ENCODE data around the gene CTR9. TPM values are rescaled to one million over a fixed set of nuclear protein-coding genes. Genes with fewer than 3 reads are reported as not detected.

The CTR9 gene
- total RNA-seq, 1 donor from 2014 or later, result 41.5 TPM

DNA sequence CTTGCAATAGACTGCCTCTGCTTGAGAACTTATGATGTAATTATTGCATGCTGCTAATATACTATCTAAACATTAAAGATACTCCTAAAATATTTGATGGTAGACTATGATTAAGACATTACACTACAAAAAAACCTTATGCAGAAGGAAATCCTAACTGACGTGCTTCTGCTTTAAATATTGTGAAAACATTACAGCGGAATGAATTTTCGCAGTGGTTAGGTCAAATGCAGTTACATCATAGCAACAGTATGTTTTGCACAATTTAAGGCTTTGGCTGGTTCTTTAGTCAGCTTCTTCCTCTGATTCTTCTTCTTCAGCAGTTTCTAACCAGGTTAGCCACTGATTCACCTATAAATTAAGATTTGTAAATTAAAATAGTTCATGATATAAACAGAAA lies 46.5 kb downstream of the CTR9 start:
- DNase-seq (ENCODE audit: low spot score), result no peak
- Mint-ChIP-seq H3K36me3 (ENCODE audit: low read depth) (peaks cover 73% of the 10 kb centered on the region), H3K9me3 (no peaks in the 10 kb centered on the region), H3K27ac (no peak overlapping the region), H3K4me1 (ENCODE audit: low read depth) (peaks cover 46% of the 10 kb centered on the region), H3K4me3 (ENCODE audit: low read depth) (no peak overlapping the region), H3K27me3 (ENCODE audit: low read depth) (peaks cover 5% of the 10 kb centered on the region)
- intact Hi-C loops (cut with micrococcal nuclease), result no loop called here

DNA sequence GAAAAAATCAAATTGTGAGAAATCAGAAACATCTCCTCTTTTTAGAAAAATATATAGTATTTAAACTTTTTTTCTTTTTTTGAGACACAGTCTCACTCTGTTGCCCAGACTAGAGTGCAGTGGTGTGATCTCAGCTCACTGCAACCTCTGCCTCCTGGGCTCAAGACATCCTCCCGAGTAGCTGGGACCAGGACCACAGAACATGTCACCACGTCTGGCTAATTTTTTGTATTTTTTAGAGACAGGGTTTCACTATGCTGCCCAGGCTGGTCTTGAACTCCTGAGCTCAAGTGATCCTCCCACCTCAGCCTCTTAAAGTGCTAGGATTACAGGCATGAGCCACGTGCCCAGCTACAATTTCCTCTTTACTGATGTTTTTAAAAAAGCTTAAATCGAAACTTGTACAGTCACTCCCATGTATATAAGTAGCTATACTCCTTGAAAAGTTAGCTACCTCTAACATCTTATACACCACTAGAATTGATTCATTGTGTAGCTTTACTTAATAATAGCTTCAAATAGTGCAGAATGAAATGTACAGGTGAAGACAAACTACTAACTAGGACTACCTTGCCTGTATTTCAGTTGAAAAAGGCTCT lies 47.4 kb downstream of the CTR9 start:
- DNase-seq (ENCODE audit: low spot score), result no peak

DNA sequence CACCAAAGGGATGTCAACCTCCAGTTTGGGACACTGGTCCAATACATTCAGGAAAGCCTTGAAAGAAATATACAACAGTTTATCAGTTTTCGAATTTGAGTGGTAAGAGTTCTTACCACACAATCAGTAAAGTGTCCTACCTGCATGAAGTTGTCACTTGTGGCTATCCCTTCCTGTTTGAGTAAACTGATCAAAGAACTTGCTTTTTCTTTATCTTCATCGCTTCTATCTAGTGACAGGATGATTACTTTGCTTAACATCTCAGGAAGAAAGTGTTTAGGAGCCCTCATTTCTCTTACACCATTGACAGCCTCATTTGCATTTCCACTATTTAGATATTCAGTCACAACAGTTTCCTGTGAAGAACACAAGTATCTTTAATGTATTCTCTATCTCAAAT lies 49.2 kb downstream of the CTR9 start:
- DNase-seq (ENCODE audit: low spot score), result no peak
- H3K27me3 Mint-ChIP-seq (ENCODE audit: low read depth), result no peaks in the 10 kb centered on the region
- peaks cover 53% of the 10 kb centered on the region for H3K4me1 Mint-ChIP-seq (ENCODE audit: low read depth)
- peak overlapping the region; percentile 33 for H3K27ac Mint-ChIP-seq
- intact Hi-C loops (cut with micrococcal nuclease), result no loop called here
- H3K36me3 Mint-ChIP-seq (ENCODE audit: low read depth), result peaks cover 92% of the 10 kb centered on the region
- no peak overlapping the region for H3K4me3 Mint-ChIP-seq (ENCODE audit: low read depth)
- H3K9me3 Mint-ChIP-seq, result no peaks in the 10 kb centered on the region

More for the DNA sequence above, 47.4 kb downstream of the CTR9 start:
- peaks cover 41% of the 10 kb centered on the region for H3K4me1 Mint-ChIP-seq (ENCODE audit: low read depth)
- H3K9me3 Mint-ChIP-seq, result no peaks in the 10 kb centered on the region
- no peaks in the 10 kb centered on the region for H3K27me3 Mint-ChIP-seq (ENCODE audit: low read depth)
- no peak overlapping the region for H3K4me3 Mint-ChIP-seq (ENCODE audit: low read depth)
- intact Hi-C loops (cut with micrococcal nuclease), result no loop called here
- H3K27ac Mint-ChIP-seq, result no peak overlapping the region
- H3K36me3 Mint-ChIP-seq (ENCODE audit: low read depth), result peaks cover 80% of the 10 kb centered on the region

GRCh38 chr11:10803676-10804075 lies 52.6 kb downstream of the CTR9 start:
- no peak for DNase-seq (ENCODE audit: low spot score)
- intact Hi-C loops (cut with micrococcal nuclease), result no loop called here
- H3K27me3 Mint-ChIP-seq (ENCODE audit: low read depth), result no peaks in the 10 kb centered on the region
- no peaks in the 10 kb centered on the region for H3K9me3 Mint-ChIP-seq
- H3K4me3 Mint-ChIP-seq (ENCODE audit: low read depth), result no peak overlapping the region
- H3K27ac Mint-ChIP-seq, result peak overlapping the region; percentile 11
- peaks cover 96% of the 10 kb centered on the region for H3K36me3 Mint-ChIP-seq (ENCODE audit: low read depth)
- H3K4me1 Mint-ChIP-seq (ENCODE audit: low read depth), result peaks cover 64% of the 10 kb centered on the region

DNA sequence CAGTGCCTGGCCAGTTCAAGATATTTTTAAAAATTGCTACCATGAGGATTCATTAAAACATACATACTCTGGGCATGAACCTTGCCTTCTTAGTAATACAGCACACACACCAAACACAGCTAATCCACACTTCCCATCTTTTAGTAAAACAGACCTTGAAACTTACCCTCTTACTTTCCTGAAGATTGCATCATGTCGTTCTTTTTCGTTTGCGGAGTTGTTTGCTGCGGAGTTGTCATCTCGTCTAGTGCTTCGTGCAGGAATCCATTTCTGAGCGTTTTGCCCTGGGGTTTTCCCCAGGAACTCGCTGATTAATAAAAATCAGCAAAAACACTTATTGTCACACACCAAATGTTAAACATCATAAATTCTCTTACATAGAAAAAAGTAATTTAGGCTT lies 54.7 kb downstream of the CTR9 start:
- H3K27me3 Mint-ChIP-seq (ENCODE audit: low read depth), result no peaks in the 10 kb centered on the region
- H3K9me3 Mint-ChIP-seq, result no peaks in the 10 kb centered on the region
- peaks cover 54% of the 10 kb centered on the region for H3K4me1 Mint-ChIP-seq (ENCODE audit: low read depth)
- H3K27ac Mint-ChIP-seq, result peak overlapping the region; percentile 39
- peak overlapping the region; percentile 27 for H3K4me3 Mint-ChIP-seq (ENCODE audit: low read depth)
- DNase-seq (ENCODE audit: low spot score), result no peak
- intact Hi-C loops (cut with micrococcal nuclease), result loop anchor here (5.0 kb wide), 2 partner anchors 127 to 348 kb away; partner anchors contain the start of gene AMPD3
- peaks cover 79% of the 10 kb centered on the region for H3K36me3 Mint-ChIP-seq (ENCODE audit: low read depth)

- H3K27ac Mint-ChIP-seq, result peak overlapping the region; percentile 98
- no peak for DNase-seq (ENCODE audit: low spot score)
- peaks cover 49% of the 10 kb centered on the region for H3K4me1 Mint-ChIP-seq (ENCODE audit: low read depth)
- peaks cover 75% of the 10 kb centered on the region for H3K36me3 Mint-ChIP-seq (ENCODE audit: low read depth)
- no peaks in the 10 kb centered on the region for H3K27me3 Mint-ChIP-seq (ENCODE audit: low read depth)
- no peaks in the 10 kb centered on the region for H3K9me3 Mint-ChIP-seq
- intact Hi-C loops (cut with micrococcal nuclease), result loop anchor here (5.0 kb wide), 2 partner anchors 126 to 349 kb away; partner anchors contain the start of gene AMPD3
- H3K4me3 Mint-ChIP-seq (ENCODE audit: low read depth), result peak overlapping the region; percentile 94
Measured at GRCh38 chr11:10806206-10806605, 55.2 kb downstream of the CTR9 start.

DNA sequence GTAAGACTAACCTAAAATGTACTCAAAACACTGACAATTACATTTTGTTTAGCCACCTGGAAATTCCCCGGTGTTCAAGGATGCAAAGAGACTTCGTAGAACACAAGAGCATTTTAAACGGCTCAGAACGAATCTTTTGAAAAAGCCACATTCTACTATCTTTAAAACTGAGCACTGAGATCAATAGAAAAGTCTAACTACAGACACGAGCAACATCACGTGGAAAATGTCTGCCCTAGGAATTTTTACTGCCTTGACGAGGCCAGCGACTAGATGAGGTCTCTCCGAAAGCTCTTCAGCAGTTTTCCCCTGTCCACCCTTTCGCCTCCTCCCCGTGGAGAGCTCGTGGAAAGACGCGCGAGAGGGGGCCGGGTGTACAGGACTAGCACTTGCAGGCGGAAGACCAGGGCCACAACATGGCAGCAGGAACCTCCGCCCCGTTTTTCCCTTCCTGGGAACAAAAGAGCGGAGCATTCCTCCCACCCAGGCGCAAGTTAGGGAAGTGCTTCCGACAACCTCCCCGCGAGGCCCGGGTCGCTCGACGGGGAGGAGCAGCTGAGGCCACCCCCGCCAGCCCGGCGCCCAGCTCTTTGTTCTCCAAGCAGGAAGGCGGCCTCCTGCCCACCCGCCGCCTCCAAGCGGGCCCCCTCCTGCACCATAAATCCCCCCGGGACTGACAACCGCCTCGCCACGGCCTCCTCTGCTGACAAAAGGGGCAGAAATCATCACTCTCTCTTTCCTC lies 56.6 kb downstream of the CTR9 start:
- intact Hi-C loops (cut with micrococcal nuclease), result loop anchor here (1.0 to 5.0 kb wide), 3 partner anchors 93 to 350 kb away; partner anchors contain the start of gene AMPD3
- DNase-seq (ENCODE audit: low spot score), result peak; percentile 46
- H3K27ac Mint-ChIP-seq, result peak overlapping the region; percentile 98
- H3K36me3 Mint-ChIP-seq (ENCODE audit: low read depth), result peaks cover 60% of the 10 kb centered on the region
- no peaks in the 10 kb centered on the region for H3K27me3 Mint-ChIP-seq (ENCODE audit: low read depth)
- H3K9me3 Mint-ChIP-seq, result no peaks in the 10 kb centered on the region
- H3K4me3 Mint-ChIP-seq (ENCODE audit: low read depth), result peak overlapping the region; percentile 94
- H3K4me1 Mint-ChIP-seq (ENCODE audit: low read depth), result peaks cover 38% of the 10 kb centered on the region

- H3K9me3 Mint-ChIP-seq, result no peaks in the 10 kb centered on the region
- intact Hi-C loops (cut with micrococcal nuclease), result loop anchor here (1.0 to 5.0 kb wide), 3 partner anchors 92 to 351 kb away; partner anchors contain the start of gene AMPD3
- H3K27me3 Mint-ChIP-seq (ENCODE audit: low read depth), result peaks cover 2% of the 10 kb centered on the region
- H3K4me1 Mint-ChIP-seq (ENCODE audit: low read depth), result peaks cover 38% of the 10 kb centered on the region
- H3K36me3 Mint-ChIP-seq (ENCODE audit: low read depth), result peaks cover 56% of the 10 kb centered on the region
- H3K27ac Mint-ChIP-seq, result peak overlapping the region; percentile 98
- H3K4me3 Mint-ChIP-seq (ENCODE audit: low read depth), result peak overlapping the region; percentile 94
- DNase-seq (ENCODE audit: low spot score), result no peak
Measured at GRCh38 chr11:10808235-10808552, 57.1 kb downstream of the CTR9 start.

DNA sequence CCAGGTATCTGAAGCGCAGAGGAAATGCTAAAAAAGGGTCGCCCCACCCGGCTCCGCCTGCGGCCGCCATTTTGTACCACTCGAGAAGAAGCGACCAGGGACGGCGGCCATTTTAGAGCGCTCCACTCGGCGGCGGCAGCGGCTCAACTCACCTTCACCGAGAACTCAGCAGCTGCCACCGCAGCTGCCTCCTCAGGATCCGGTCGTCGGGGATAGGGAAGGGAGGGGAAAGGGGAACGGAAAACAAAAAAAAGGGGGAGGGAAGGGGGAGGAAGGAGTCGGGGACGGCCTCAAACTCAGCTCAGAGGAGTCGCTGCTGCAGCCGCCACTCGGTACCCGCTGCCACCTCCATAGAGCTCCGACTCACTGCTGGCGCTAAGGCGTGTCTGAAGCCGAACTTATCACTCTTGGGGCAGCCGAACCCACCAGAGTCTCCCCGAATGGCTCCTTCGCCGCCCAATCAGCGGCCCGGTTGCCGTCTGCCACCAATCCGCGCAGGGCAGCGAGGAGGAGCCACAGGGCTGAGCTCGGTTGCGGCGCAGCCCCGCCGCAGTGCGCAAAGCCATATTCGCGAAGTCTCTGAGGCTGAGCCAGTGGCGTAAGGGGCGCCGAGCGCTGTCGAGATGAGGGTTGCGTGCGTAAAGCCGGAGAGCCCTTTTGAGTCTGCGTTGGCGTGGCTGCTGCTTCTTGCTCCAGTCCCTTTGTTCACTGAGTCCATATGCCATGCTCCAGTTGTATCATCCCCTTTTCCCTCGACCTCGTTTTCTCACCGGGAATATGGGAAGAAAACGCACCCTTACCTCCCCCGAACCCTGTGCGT lies 57.7 kb downstream of the CTR9 start, which contains the start of gene EIF4G2:
Gene EIF4G2 (minus strand): TSS at position 374 of the 820 bp plus-strand sequence.
- Mint-ChIP-seq H3K27me3 (ENCODE audit: low read depth) (peaks cover 2% of the 10 kb centered on the region), H3K4me3 (ENCODE audit: low read depth) (peak within 1 kb of the TSS; percentile 94), H3K4me1 (ENCODE audit: low read depth) (peaks cover 33% of the 10 kb centered on the region), H3K9me3 (no peaks in the 10 kb centered on the region), H3K36me3 (ENCODE audit: low read depth) (peaks cover 51% of the 10 kb centered on the region), H3K27ac (peak within 1 kb of the TSS; percentile 98)
- intact Hi-C loops (cut with micrococcal nuclease), result loop anchor here (1.0 to 5.0 kb wide), 6 partner anchors 49 to 1034 kb away; partner anchors contain the start of genes AMPD3 and CTR9
- DNase-seq (ENCODE audit: low spot score), result peak; percentile 98

DNA sequence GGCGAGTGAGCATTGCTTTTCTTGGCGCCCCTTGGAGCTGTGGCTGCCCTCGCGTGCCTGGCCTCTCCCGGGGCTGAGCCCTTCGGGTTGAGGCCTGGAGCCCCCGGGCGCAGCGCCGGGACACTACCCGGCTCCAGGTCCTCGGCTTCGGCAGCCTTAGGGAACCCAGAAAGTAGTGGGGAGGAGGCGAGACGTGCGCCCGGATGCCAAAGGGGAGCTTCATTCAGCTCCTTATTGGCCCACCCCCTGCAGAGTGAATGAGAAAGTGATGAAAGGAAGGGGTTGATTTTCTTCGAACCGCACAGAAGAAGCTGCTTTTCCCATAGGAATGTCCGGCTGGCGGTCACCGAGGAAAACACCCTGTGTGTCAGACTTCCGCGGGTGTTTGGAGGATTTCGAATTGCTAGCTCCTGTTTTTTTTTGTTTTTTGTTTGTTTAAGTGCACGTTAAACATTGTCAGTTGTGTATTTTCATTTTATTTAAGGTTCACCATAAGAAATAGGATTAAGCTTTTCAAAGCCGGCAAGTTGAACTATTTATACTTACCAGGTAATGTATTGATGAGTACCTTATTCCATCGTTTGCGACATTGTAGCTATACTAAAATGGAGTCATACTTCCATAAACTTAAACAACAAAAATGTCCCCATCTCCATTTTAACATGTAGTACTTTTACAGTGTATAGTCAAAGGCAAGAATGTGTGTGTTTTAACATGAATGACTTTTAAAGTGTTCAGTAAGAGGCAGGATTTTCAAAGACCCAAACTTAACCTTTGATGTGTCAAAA lies 58.5 kb downstream of the CTR9 start:
- Mint-ChIP-seq H3K36me3 (ENCODE audit: low read depth) (peaks cover 43% of the 10 kb centered on the region), H3K27ac (peak overlapping the region; percentile 98), H3K27me3 (ENCODE audit: low read depth) (peaks cover 2% of the 10 kb centered on the region), H3K4me3 (ENCODE audit: low read depth) (peak overlapping the region; percentile 94), H3K9me3 (no peaks in the 10 kb centered on the region), H3K4me1 (ENCODE audit: low read depth) (peaks cover 35% of the 10 kb centered on the region)
- intact Hi-C loops (cut with micrococcal nuclease), result loop anchor here (1.0 to 5.0 kb wide), 5 partner anchors 48 to 1033 kb away; partner anchors contain the start of genes AMPD3 and CTR9
- DNase-seq (ENCODE audit: low spot score), result no peak

- Mint-ChIP-seq H3K9me3 (no peaks in the 10 kb centered on the region), H3K4me1 (ENCODE audit: low read depth) (peaks cover 16% of the 10 kb centered on the region), H3K4me3 (ENCODE audit: low read depth) (no peak overlapping the region), H3K27me3 (ENCODE audit: low read depth) (peaks cover 8% of the 10 kb centered on the region), H3K27ac (no peak overlapping the region), H3K36me3 (ENCODE audit: low read depth) (no peaks in the 10 kb centered on the region)
- intact Hi-C loops (cut with micrococcal nuclease), result no loop called here
- no peak for DNase-seq (ENCODE audit: low spot score)
Measured at GRCh38 chr11:10813945-10814344, 62.9 kb downstream of the CTR9 start.

- Mint-ChIP-seq H3K27ac (no peak overlapping the region), H3K4me3 (ENCODE audit: low read depth) (no peak overlapping the region), H3K36me3 (ENCODE audit: low read depth) (peaks cover 6% of the 10 kb centered on the region), H3K4me1 (ENCODE audit: low read depth) (peaks cover 10% of the 10 kb centered on the region), H3K9me3 (no peaks in the 10 kb centered on the region), H3K27me3 (ENCODE audit: low read depth) (peaks cover 6% of the 10 kb centered on the region)
- no peak for DNase-seq (ENCODE audit: low spot score)
- intact Hi-C loops (cut with micrococcal nuclease), result no loop called here
Measured at GRCh38 chr11:10818594-10818993, 67.5 kb downstream of the CTR9 start.
